Superior temporal gyrus (tissue), 1 donor: ENCODE results near the gene SLC6A17.

ENCODE experiments used
- DNase-seq: peaks from one replicate; pipeline ENCODE4 v3.0.0-alpha.2; 2016; ENCODE audit errors: extremely low spot score

The SLC6A17 gene

GRCh38 chr1:110135246-110135645 lies 15.0 kb upstream of the SLC6A17 start:
- no peak for DNase-seq

DNA sequence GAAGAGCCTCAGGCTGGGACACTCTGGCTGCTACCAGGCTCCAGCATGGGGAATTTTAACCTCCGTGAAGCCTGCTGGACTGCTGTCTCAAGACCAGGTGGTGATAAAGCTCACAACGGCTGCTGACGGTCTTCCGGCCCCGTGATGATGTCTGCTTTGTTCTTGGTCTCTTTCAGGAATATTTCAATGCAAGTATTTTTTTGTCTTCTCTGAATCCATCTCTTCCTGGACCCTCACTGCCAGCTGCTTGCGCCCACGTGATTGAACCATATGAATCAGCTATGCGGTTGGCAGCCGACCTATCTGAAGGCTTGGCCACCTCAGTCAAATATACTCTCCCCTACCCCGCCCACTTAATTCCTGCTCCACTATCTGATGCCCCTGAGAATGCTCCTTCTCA lies 14.6 kb upstream of the SLC6A17 start:
- no peak for DNase-seq

DNA sequence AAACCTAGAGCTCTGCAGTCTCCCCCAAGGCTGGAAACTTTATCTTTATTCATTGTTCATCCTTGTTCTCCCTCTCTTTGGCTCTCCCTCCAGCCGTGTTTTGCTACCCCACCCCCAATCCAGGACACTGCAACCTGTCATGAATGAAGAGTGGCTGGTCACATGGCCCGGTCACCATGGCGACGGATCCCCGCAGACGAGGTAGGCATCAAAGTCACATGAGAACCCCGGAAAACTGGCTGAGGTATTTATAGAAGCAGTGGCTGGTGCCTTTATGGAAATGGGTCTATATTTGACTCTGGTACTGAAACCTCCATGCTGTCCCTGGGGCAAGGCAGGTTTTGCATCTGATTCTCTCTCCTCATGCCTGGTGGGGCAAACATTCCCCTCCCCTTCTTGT lies 13.4 kb upstream of the SLC6A17 start:
- DNase-seq: peak; percentile 79

- no peak for DNase-seq
These were observed 11.3 kb upstream of the SLC6A17 start for GRCh38 chr1:110138956-110139355.

GRCh38 chr1:110144366-110144765 lies 5.9 kb upstream of the SLC6A17 start:
- DNase-seq: no peak

- DNase-seq: no peak
These were observed 1.3 kb upstream of the SLC6A17 start for GRCh38 chr1:110148961-110149360.

DNA sequence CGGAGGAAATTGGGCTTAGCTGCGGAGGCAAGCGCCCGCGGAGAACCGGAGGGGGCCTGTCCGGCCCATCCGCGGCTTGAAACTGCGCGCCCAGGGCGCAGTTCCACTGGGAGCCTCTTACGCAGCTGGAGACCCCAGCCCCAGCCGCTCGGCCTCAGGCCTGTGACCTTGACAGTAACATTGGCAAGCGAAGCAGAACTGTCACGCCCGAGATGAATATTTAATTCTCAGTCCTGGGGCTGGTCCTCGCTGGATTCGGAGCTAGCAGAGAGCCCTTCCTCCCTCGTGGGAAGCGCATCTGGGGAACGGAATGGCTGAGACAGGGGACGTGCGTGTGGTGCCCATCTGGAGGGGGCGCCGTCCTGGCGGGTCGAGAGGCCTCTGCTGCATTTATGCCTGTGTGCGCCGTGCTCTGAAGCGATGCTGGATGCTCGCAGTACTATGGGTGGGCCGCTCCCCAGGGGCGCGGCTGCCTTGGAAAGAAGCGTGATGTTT lies 928 bp downstream of the SLC6A17 start:
- DNase-seq: no peak

GRCh38 chr1:110152133-110152785 lies 2.0 kb downstream of the SLC6A17 start:
- DNase-seq: no peak

GRCh38 chr1:110153407-110153950 lies 3.2 kb downstream of the SLC6A17 start:
- DNase-seq: no peak

DNA sequence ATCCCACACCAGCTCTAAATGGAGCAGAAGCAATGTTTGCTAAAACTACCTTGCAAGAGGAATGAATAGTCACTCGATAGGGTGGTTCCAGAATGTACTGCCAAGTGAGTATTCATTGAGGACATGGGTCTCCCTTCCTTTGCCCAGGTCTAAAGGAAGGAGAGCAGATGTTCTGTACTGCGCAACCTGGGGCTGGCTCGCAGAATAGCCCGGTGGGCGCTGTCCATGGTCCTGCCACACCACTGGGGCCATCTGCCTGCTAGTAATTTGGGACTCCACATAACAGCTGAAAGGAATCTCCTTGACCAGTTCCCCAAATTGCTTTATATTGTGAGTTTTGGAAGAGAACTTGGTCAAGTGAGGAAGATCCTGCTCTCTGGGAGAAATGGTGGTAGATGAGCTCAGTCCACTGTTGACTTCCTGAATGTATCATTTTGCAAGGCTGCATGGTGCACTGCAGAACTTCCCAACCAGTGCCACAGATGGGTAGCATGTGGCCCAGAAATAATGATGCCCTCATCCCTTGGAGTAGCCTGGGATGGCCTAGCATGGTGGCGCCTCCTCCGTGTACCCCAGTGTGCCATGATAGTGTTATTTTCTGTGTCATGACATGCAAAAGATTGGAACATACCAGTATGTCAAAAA lies 5.7 kb downstream of the SLC6A17 start:
- DNase-seq: no peak

DNA sequence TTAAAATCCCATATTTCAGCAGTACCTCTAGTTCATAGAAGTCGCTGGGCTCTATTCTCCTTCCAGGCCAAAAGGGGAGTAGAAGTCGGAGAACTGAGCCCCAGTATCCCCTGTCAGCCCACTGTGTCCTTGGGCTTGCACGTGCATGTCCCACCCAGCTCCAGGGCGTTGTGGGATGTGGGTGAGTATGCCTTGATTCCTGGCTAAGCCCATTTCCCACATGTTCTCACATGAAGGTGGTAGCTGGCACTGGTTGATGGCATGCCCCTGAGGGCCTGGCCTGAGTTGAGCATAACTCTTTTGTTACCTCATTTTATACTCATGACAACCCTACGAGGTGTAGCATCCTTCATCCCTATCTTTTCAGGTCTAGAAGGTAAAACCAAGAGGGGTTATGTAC lies 8.0 kb downstream of the SLC6A17 start:
- DNase-seq: no peak

GRCh38 chr1:110159168-110159567 lies 8.9 kb downstream of the SLC6A17 start:
- DNase-seq: no peak

- no peak for DNase-seq
These were observed 10.3 kb downstream of the SLC6A17 start for GRCh38 chr1:110160538-110161100.

DNA sequence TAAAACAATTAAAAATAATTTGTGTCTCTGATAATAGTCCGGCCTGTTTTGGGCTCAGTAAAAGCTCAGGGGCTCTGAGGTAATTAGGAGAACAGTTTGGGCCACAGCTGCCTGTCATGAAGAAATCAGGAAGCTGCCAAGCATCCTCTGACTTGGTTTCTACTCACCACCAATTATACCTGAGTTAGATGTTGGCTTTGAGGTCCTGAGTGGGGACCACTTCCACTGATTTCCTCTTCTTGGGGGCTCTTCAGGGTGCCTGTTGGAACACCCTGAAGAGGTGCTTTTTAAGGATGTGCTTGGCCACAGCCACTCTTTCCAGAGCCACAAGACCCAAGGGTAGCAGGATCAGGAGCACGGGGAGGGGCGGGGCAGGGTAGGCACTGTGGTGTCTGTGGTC lies 10.9 kb downstream of the SLC6A17 start:
- no peak for DNase-seq

DNA sequence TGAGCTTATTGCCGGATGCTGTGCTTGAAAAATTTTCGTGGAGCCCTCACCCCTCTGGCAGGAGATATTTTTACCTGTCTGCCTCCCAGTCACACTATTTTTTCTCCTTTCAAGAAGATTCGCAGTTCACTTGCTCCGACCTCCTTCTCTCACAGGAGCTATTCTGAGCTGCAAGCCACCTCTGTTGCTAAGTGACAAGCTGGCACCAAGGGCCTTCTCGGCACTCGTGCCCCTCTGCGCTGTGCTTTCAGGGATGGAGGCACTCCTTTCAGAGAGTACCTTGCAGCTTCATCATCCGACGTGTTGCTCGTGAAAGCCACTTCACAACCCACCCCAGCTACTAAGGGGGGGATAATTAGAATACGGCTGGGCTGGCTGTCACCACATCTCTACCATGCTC lies 11.6 kb downstream of the SLC6A17 start:
- peak; percentile 69 for DNase-seq

- no peak for DNase-seq
These were observed 13.3 kb downstream of the SLC6A17 start for GRCh38 chr1:110163591-110163990.

DNA sequence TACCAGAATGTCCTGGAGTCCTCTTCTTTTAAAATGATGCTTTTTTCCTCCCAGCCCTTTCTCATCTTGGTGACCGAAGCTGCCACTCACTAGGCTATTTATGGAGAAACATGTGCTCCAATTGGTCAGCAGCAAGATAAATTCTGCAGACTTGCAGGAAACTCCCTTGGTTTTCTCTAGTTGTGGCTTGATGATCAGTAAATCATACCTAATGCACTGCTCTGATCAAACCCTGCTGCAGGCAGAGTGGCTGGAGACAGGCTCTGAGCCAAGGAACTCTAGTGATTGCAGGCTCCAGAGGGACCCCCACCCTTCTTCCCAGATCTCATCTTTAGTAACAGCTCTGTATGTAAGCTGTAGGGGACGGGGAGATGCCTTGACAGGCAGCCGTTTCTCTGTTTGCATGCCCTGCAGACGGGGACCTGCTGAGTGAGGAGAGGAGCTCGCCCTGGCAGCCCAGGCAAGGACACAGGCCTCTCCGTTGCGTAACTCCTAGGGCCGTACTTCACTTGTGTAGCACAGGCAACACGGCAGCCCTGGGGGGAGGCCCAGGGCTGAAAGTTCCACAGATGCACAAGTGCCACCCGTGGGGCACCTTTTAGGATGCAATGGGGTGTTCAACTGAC lies 14.5 kb downstream of the SLC6A17 start:
- no peak for DNase-seq

DNA sequence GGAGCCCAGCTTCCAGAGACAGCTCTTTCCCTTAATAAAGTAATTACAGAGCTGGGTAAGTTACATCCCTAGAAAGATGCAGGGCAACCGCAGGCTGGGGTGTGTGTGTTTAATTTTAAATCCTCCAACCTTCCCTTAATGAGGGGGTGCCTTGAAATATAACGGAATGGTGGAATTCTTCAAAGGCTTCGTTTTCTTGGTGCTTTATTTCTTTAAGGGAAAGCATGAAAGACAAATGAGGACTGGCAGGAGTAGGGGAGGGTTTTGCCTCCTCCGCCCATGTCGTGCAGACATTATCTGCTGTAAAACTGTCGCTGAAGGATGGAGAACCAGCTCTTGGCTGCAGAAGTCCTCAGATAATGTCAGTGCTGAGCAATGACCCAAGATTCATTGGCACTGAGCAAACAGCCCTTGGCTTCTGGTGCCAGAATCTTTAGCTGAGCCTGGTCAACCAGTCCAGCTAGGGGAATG lies 15.5 kb downstream of the SLC6A17 start:
- DNase-seq: no peak

GRCh38 chr1:110166861-110167260 lies 16.6 kb downstream of the SLC6A17 start:
- no peak for DNase-seq

DNA sequence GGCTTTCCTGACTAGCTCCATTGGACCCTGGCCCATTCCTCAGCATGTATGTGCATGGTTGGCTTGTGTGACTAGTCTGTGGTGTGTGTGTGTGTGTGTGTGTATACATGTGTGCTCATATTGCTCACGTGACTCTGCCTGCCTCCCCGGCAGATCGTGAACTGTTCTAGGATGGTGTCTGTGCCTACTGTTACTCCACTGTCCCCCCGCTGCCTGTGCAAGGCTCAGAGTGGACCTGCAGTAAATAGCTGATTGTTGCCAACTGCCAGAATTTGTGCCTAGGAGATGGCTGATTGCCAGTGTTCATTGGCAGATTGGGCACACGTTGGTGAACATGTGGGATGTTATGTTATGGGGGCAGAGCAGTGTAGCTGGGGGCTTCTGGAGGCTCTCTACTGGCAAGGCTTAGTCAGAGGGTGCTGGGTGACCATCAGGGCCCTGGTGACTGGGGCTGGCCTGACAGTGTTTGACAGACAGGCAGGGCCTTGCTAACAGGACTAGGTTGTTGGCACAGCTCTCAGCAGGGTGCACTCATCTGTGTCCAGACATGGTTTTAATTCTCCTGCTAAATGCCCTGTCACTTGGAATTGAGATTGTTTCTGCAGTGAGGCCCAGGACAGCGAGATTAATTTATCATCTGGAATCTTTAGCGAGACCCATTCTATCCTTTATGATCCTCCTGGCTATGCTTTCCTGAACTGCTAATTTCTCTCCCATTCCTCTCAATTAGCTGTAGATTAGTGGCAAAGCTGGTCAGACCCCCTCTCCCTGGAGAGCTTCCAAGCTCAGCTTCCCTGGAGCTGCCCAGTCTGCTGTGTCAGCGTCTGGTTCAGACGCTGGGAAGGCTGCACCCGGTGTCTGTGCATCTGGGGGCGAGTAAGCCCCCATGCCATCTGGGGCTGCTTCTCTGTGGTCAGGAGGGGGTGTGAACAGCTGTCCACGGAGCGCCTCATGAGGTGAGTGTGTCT lies 20.8 kb downstream of the SLC6A17 start:
- no peak for DNase-seq

- no peak for DNase-seq
These were observed 21.7 kb downstream of the SLC6A17 start for GRCh38 chr1:110172001-110172400.
